Breast epithelium (tissue), 3 donors: Measurements from ENCODE around the gene DPM1.

Source experiments
- POLR2A ChIP-seq: fragments of 450-650 bp; IDR thresholded peaks from one replicate; pipeline ENCODE4 v1.6.1; 2016; ENCODE audit warnings: antibody characterized with exemption, mild to moderate bottlenecking, moderate library complexity
- POLR2AphosphoS5 ChIP-seq, 3 donors: sonication (generic); formaldehyde crosslinking; IDR thresholded peaks; one replicate each; pipeline ENCODE4 v1.6.1; 2017; ENCODE audit warnings: antibody characterized with exemption in 3 of 3
- TF ChIP-seq, protein P1 (sequence below), 3 donors: fragments of 450-650 bp; IDR thresholded peaks; one replicate each; pipeline ENCODE4 v1.5.1; 2016 to 2017; ENCODE audit warnings: antibody characterized with exemption in 3 of 3, mild to moderate bottlenecking in 3 of 3, moderate library complexity in 3 of 3

DNA sequence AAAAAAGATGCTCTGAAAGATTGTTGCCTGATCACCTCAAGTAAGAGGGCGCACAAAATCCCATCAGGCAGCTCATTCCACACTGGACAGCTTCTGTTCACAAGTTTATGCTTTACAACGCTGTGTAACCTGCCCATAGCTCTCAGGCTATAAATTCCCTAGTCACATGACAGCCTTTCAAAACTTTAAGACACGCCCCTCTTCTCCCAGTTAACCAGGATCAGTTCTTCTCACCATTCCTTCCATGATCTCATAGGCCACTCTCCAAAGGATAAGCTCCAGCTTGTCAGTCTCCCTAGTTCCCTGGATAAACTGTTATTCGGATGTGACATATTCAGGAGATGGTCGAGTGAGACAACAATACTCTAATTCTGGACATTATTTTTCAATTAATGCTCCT, 42.1 kb downstream of the DPM1 start:
- TF ChIP-seq, protein P1, sequence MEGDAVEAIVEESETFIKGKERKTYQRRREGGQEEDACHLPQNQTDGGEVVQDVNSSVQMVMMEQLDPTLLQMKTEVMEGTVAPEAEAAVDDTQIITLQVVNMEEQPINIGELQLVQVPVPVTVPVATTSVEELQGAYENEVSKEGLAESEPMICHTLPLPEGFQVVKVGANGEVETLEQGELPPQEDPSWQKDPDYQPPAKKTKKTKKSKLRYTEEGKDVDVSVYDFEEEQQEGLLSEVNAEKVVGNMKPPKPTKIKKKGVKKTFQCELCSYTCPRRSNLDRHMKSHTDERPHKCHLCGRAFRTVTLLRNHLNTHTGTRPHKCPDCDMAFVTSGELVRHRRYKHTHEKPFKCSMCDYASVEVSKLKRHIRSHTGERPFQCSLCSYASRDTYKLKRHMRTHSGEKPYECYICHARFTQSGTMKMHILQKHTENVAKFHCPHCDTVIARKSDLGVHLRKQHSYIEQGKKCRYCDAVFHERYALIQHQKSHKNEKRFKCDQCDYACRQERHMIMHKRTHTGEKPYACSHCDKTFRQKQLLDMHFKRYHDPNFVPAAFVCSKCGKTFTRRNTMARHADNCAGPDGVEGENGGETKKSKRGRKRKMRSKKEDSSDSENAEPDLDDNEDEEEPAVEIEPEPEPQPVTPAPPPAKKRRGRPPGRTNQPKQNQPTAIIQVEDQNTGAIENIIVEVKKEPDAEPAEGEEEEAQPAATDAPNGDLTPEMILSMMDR (IDR thresholded peaks at IDR 0.05) = no peak
- no peak for TF ChIP-seq POLR2A
- TF ChIP-seq POLR2AphosphoS5 (IDR thresholded peaks at IDR 0.05) = no peak
